ENCODE results near the gene TPT1. TPM values are rescaled to one million over a fixed set of nuclear protein-coding genes. Genes with fewer than 3 reads are reported as not detected.

Gene TPT1
- total and polyA plus RNA-seq, 2 of the 13 experiments (the other 11 are each of a cell fraction or from before 2014, with no cell fraction given), result 2,953 to 3,594 TPM

DNA sequence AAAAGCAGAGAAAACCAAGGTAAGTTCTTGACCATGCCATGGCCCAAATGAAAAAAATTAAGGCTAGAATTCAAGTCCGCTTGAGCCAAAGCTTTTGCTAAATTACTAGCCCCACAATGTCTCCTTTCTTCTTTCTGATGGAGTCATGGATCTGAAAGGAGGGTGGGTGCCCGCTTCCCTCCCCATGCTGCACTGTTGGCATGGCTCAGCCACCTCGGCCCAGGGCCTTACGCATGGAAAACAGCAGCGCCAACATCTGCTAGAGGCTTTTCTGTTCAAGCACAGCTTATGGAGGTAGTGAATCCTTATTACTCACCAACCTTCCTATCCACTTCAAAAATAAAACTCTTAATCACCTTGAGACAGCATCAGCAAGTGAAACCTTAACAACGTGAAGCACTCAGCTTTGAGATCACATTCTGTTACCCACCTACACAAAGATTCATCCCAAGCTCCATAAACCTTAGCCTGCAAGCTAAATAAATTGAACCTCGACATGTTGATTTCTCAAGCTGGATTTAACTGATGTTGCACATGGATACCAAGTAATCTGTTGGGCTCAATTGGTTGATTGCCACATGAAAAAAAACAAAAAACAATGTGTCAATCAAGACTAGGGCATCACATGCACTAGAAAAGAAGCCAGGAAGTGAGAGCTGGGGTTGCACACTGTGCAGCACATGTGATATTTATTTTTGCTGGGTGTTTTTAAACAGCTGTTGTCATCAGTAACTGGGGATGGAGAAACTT lies 43.4 kb downstream of the TPT1 start (continued):
- TF ChIP-seq, protein P1, sequence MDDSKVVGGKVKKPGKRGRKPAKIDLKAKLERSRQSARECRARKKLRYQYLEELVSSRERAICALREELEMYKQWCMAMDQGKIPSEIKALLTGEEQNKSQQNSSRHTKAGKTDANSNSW (CRISPR knock-in tag; IDR thresholded peaks at IDR 0.05; ENCODE audit: borderline replicate concordance), result no peak
- no peak for TF ChIP-seq KAT2B (IDR thresholded peaks at IDR 0.05; ENCODE audit: borderline replicate concordance, low read depth, low read length)
- TF ChIP-seq DNMT3B (CRISPR knock-in tag; conservative IDR thresholded peaks at IDR 0.05), result no peak
- TF ChIP-seq ZNF703 (CRISPR knock-in tag; IDR thresholded peaks at IDR 0.05; ENCODE audit: borderline replicate concordance), result no peak
- TF ChIP-seq GPN1 (CRISPR knock-in tag; IDR thresholded peaks at IDR 0.05; ENCODE audit: borderline replicate concordance), result no peak
- no peak for TF ChIP-seq MEF2D (CRISPR knock-in tag; IDR thresholded peaks at IDR 0.05)

DNA sequence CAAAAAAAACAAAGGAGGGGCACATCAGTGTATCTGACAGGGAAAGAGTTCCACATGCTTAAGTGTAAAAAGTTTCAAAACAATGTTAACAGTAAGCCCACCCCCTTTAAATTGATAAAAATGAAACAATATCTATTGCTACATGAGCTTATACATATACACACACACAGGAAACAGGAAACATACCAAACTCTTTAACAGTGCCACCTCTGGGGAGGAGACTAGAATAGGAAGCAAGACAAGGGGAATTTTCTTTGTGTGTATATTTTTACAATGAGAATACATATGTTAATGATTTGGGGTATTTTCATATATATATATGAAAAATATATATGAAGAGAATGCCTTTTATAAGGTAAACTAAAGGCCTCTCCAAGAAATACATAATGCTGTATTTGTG lies 44.7 kb downstream of the TPT1 start:
- no peaks in the 10 kb centered on the region for H3K36me3 ChIP-seq (replicated peaks in 1 of 2; ENCODE audit: control insufficient read depth in 1 of 2, insufficient read depth in 2 of 2, low read length in 2 of 2)
- H3K27me3 ChIP-seq (ENCODE audit: control insufficient read depth in 1 of 2, insufficient read depth in 2 of 2, low read length in 2 of 2), result 0 out of 5 replicates have a peak, but pooled peaks cover 0 to under 1% of the 10 kb centered on the region in 2 experiments
- H3K4me2 ChIP-seq (ENCODE audit: low read depth, low read length), result no peak overlapping the region
- H3K9me3 ChIP-seq (ENCODE audit: low read length), result no peaks in the 10 kb centered on the region
- ChIA-PET CTCF (ENCODE audit: low intra/inter-chr PET ratio, low total read pairs) (no interaction called here), POLR2A (no interaction called here)
- no peak for FAIRE-seq
- intact Hi-C loops (cut with micrococcal nuclease; ENCODE audit: unreplicated experiment), result loop anchor here (5.0 kb wide), 1 partner anchor 469 kb away; no protein-coding TSS in a partner anchor
- H3K9ac ChIP-seq (ENCODE audit: insufficient read depth, low read depth, low read length), result no peak overlapping the region
- no TSS peak for BruUV-seq (replicated peaks)
- H2AFZ ChIP-seq (ENCODE audit: low read length), result no peak overlapping the region
- no peak for ATAC-seq
- H3K27ac ChIP-seq (ENCODE audit: extremely low read length, insufficient read depth, low read length), result no peak overlapping the region
- H4K20me1 ChIP-seq (ENCODE audit: insufficient read depth, low read length), result no peaks in the 10 kb centered on the region
- in situ Hi-C loops (cut with HindIII; ENCODE audit: extremely low pct_ligation_motif_present, low pct_unique_long_range_greater_than_20kb), result no loop called here
- H3K79me2 ChIP-seq (ENCODE audit: insufficient read depth, low read length), result no peaks in the 10 kb centered on the region
- no peak overlapping the region for H3K4me3 ChIP-seq (replicated peaks in 1 of 3; ENCODE audit: insufficient read depth in 1 of 3, low read depth in 2 of 3, low read length in 3 of 3)
- peaks cover 8% of the 10 kb centered on the region for H3K4me1 ChIP-seq (ENCODE audit: insufficient read depth, low read length)
- DNase-seq (ENCODE audit: low spot score), result no peak
- TF ChIP-seq ZNF598 (CRISPR knock-in tag; IDR thresholded peaks at IDR 0.05; ENCODE audit: borderline replicate concordance), result no peak
- no peak for TF ChIP-seq ZNF7 (CRISPR knock-in tag; IDR thresholded peaks at IDR 0.05)
- no peak for TF ChIP-seq ZNF552 (CRISPR knock-in tag; IDR thresholded peaks at IDR 0.05; ENCODE audit: borderline replicate concordance)
- no peak for TF ChIP-seq ZNF12 (CRISPR knock-in tag; IDR thresholded peaks at IDR 0.05)
- TF ChIP-seq HHEX (CRISPR knock-in tag; IDR thresholded peaks at IDR 0.05), result no peak
- TF ChIP-seq HMG20B (CRISPR knock-in tag; conservative IDR thresholded peaks at IDR 0.05), result no peak
- TF ChIP-seq, protein P2, sequence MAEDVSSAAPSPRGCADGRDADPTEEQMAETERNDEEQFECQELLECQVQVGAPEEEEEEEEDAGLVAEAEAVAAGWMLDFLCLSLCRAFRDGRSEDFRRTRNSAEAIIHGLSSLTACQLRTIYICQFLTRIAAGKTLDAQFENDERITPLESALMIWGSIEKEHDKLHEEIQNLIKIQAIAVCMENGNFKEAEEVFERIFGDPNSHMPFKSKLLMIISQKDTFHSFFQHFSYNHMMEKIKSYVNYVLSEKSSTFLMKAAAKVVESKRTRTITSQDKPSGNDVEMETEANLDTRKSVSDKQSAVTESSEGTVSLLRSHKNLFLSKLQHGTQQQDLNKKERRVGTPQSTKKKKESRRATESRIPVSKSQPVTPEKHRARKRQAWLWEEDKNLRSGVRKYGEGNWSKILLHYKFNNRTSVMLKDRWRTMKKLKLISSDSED (CRISPR knock-in tag; IDR thresholded peaks at IDR 0.05), result no peak
- TF ChIP-seq ZSCAN31 (CRISPR knock-in tag; IDR thresholded peaks at IDR 0.05; ENCODE audit: low read depth), result no peak
- TF ChIP-seq ZNF225 (CRISPR knock-in tag; IDR thresholded peaks at IDR 0.05), result no peak
- no peak for TF ChIP-seq MED1 (CRISPR knock-in tag; IDR thresholded peaks at IDR 0.05)
- TF ChIP-seq, protein P3, sequence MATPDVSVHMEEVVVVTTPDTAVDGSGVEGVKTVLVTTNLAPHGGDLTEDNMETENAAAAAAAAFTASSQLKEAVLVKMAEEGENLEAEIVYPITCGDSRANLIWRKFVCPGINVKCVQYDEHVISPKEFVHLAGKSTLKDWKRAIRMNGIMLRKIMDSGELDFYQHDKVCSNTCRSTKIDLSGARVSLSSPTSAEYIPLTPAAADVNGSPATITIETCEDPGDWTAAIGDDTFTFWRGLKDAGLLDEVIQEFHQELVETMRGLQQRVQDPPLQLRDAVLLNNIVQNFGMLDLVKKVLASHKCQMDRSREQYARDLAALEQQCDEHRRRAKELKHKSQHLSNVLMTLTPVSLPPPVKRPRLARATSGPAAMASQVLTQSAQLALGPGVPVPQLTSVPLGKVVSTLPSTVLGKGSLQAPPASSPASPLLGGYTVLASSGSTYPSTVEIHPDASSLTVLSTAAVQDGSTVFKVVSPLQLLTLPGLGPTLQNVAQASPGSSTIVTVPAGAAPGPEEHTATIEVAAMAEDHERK (CRISPR knock-in tag; IDR thresholded peaks at IDR 0.05; ENCODE audit: low read depth), result no peak
- no peak for TF ChIP-seq ZNF605 (CRISPR knock-in tag; IDR thresholded peaks at IDR 0.05)
- no peak for TF ChIP-seq ZNF251 (CRISPR knock-in tag; IDR thresholded peaks at IDR 0.05)
- TF ChIP-seq TSC22D2 (CRISPR knock-in tag; IDR thresholded peaks at IDR 0.05; ENCODE audit: borderline replicate concordance), result no peak
- no peak for TF ChIP-seq ELF1 (CRISPR knock-in tag; IDR thresholded peaks at IDR 0.05)

Data from HepG2 (cell line).